H9 (cell line): Measurements from ENCODE around the gene EXOC3L4. TPM values are rescaled to one million over a fixed set of nuclear protein-coding genes. Genes with fewer than 3 reads are reported as not detected.

Source experiments
- DNase-seq: peaks from one replicate; pipeline ENCODE4 v3.0.0-alpha.2; 2017
- H2AFZ ChIP-seq: one replicate; pipeline ENCODE4 v1.6.1; 2013; ENCODE audit warnings: mild to moderate bottlenecking, low read length, control low read depth, moderate library complexity
- H2AK5ac ChIP-seq: 2 replicates; pipeline ENCODE4 v1.6.1; 2013; ENCODE audit warnings: low read length, control low read depth, mixed read lengths; ENCODE audit not compliant: insufficient read length
- H2BK120ac ChIP-seq: one replicate; pipeline ENCODE4 v1.6.1; 2013; ENCODE audit warnings: low read depth, mild to moderate bottlenecking, low read length, control low read depth, inconsistent platforms; ENCODE audit not compliant: poor library complexity, severe bottlenecking
- H2BK12ac ChIP-seq: 2 replicates; pipeline ENCODE4 v1.6.1; 2013; ENCODE audit warnings: low read length, control low read depth, mixed read lengths, low read depth; ENCODE audit not compliant: insufficient read length
- H2BK15ac ChIP-seq: 2 replicates; pipeline ENCODE4 v1.6.1; 2013; ENCODE audit warnings: low read depth, low read length, control low read depth
- H2BK20ac ChIP-seq: one replicate; pipeline ENCODE4 v1.6.1; 2013; ENCODE audit warnings: low read depth, mild to moderate bottlenecking, low read length, control low read depth, inconsistent platforms; ENCODE audit not compliant: poor library complexity, severe bottlenecking
- H2BK5ac ChIP-seq: 2 replicates; pipeline ENCODE4 v1.6.1; 2013; ENCODE audit warnings: low read length, control low read depth, mixed read lengths; ENCODE audit not compliant: insufficient read length
- H3K14ac ChIP-seq: 2 replicates; pipeline ENCODE4 v1.6.1; 2013; ENCODE audit warnings: low read length, control low read depth; ENCODE audit not compliant: insufficient read depth
- H3K18ac ChIP-seq: 2 replicates; pipeline ENCODE4 v1.6.1; 2013; ENCODE audit warnings: low read depth, mild to moderate bottlenecking, mixed read lengths, low read length, control low read depth; ENCODE audit not compliant: insufficient read length
- H3K23ac ChIP-seq: 2 replicates; pipeline ENCODE4 v1.6.1; 2013; ENCODE audit warnings: low read length, control low read depth, mixed read lengths, low read depth; ENCODE audit not compliant: insufficient read length
- H3K23me2 ChIP-seq: 2 replicates; pipeline ENCODE4 v1.6.1; 2013; ENCODE audit warnings: low read depth, mild to moderate bottlenecking, mixed read lengths, low read length, control low read depth; ENCODE audit not compliant: insufficient read length, poor library complexity, severe bottlenecking
- H3K27ac ChIP-seq: 2 replicates; pipeline ENCODE4 v1.5.1; 2013; ENCODE audit warnings: low read length, control low read depth, mixed read lengths, low read depth; ENCODE audit not compliant: insufficient read length
- H3K27me3 ChIP-seq: 2 replicates; pipeline ENCODE4 v1.6.1; 2013; ENCODE audit warnings: low read length, control low read depth, inconsistent platforms; ENCODE audit not compliant: insufficient read depth
- H3K4ac ChIP-seq: 2 replicates; pipeline ENCODE4 v1.6.1; 2013; ENCODE audit warnings: low read depth, mild to moderate bottlenecking, control low read depth, inconsistent platforms, low read length, moderate library complexity
- H3K4me1 ChIP-seq: 2 replicates; pipeline ENCODE4 v1.6.1; 2013; ENCODE audit warnings: low read length, control low read depth, inconsistent platforms; ENCODE audit not compliant: insufficient read depth
- H3K4me2 ChIP-seq: 2 replicates; pipeline ENCODE4 v1.6.1; 2013; ENCODE audit warnings: low read length, control low read depth, mixed read lengths; ENCODE audit not compliant: insufficient read length, insufficient read depth
- H3K56ac ChIP-seq: 2 replicates; pipeline ENCODE4 v1.6.1; 2013; ENCODE audit warnings: low read depth, mild to moderate bottlenecking, mixed read lengths, low read length, control low read depth; ENCODE audit not compliant: insufficient read length
- H3K79me1 ChIP-seq: 2 replicates; pipeline ENCODE4 v1.6.1; 2013; ENCODE audit warnings: low read depth, mild to moderate bottlenecking, moderate library complexity, low read length, control low read depth, inconsistent platforms; ENCODE audit not compliant: insufficient read depth, poor library complexity, severe bottlenecking
- H3K79me2 ChIP-seq: 2 replicates; pipeline ENCODE4 v1.6.1; 2013; ENCODE audit warnings: low read length, control low read depth, inconsistent platforms; ENCODE audit not compliant: insufficient read depth
- H3K9ac ChIP-seq: 2 replicates; pipeline ENCODE4 v1.6.1; 2013; ENCODE audit warnings: low read length, control low read depth, mixed read lengths; ENCODE audit not compliant: insufficient read length; ENCODE audit errors: extremely low read depth
- H3K9me3 ChIP-seq: one replicate; pipeline ENCODE4 v1.6.1; 2013; ENCODE audit warnings: low read depth, low read length, inconsistent platforms; ENCODE audit not compliant: control insufficient read depth
- H3T11ph ChIP-seq: one replicate; pipeline ENCODE4 v1.6.1; 2013; ENCODE audit warnings: mild to moderate bottlenecking, low read length, control low read depth, inconsistent platforms
- H4K20me1 ChIP-seq: one replicate; pipeline ENCODE4 v1.6.1; 2013; ENCODE audit not compliant: control insufficient read depth, insufficient read length, insufficient read depth
- H4K5ac ChIP-seq: 2 replicates; pipeline ENCODE4 v1.6.1; 2013; ENCODE audit warnings: low read depth, mild to moderate bottlenecking, mixed read lengths, low read length, control low read depth; ENCODE audit not compliant: insufficient read length
- H4K8ac ChIP-seq: replicated peaks from 2 replicates; pipeline ENCODE4 v1.6.1; 2013; ENCODE audit warnings: low read length, control low read depth, mixed read lengths, low read depth; ENCODE audit not compliant: insufficient read length
- H4K91ac ChIP-seq: 2 replicates; pipeline ENCODE4 v1.6.1; 2013; ENCODE audit warnings: low read depth, mild to moderate bottlenecking, moderate library complexity, mixed read lengths, low read length, control low read depth; ENCODE audit not compliant: insufficient read length
- H3K27ac Mint-ChIP-seq, 3 experiments: 2 replicates in 2 of 3; 3 replicates in 1 of 3; pipeline ENCODE4 v1.8.0; 2020 to 2021; ENCODE audit warnings: mixed read lengths in 3 of 3, mild to moderate bottlenecking in 1 of 3, moderate library complexity in 1 of 3
- H3K27me3 Mint-ChIP-seq: 2 replicates; pipeline ENCODE4 v1.8.0; 2021; ENCODE audit warnings: low read depth, mild to moderate bottlenecking, moderate library complexity, mixed read lengths
- H3K36me3 Mint-ChIP-seq, 3 experiments: 2 replicates in 2 of 3; 3 replicates in 1 of 3; pipeline ENCODE4 v1.8.0; 2020 to 2021; ENCODE audit warnings: low read depth in 3 of 3, mixed read lengths in 3 of 3; ENCODE audit not compliant: insufficient read depth in 1 of 3
- H3K4me1 Mint-ChIP-seq, 2 experiments: 2 replicates each; pipeline ENCODE4 v1.8.0; 2020; ENCODE audit warnings: mixed read lengths in 2 of 2
- H3K4me3 Mint-ChIP-seq, 2 experiments: 2 replicates in 1 of 2; 3 replicates in 1 of 2; pipeline ENCODE4 v1.8.0; 2020 to 2021; ENCODE audit warnings: mild to moderate bottlenecking in 2 of 2, mixed read lengths in 2 of 2, moderate library complexity in 1 of 2
- H3K9me3 Mint-ChIP-seq, 2 experiments: 2 replicates in 1 of 2; 3 replicates in 1 of 2; pipeline ENCODE4 v1.8.0; 2020; ENCODE audit warnings: mild to moderate bottlenecking in 2 of 2, mixed read lengths in 2 of 2, moderate library complexity in 1 of 2
- CTCF ChIP-seq: fragments of 200-600 bp; sonication (generic); conservative IDR thresholded peaks from 3 replicates; pipeline ENCODE4 v1.8.0; 2021; ENCODE audit warnings: antibody characterized with exemption, mild to moderate bottlenecking
- WGBS: extraction: QIAGEN DNeasy Blood & Tissue Kit; methylation state at CpG from one replicate; pipeline ENCODE4 v1.1.7; 2013; ENCODE audit warnings: missing lambda C conversion rate, low lambda C conversion rate, mixed read lengths; ENCODE audit not compliant: insufficient read length; ENCODE audit errors: extremely low coverage; 5-methylcytosine and 5-hydroxymethylcytosine counted together
- total RNA-seq: library from RNA; stranded (reverse); gene quantifications from 2 replicates; pipeline ENCODE4 v1.2.1, GENCODE V29; 2021

The EXOC3L4 gene
- total RNA-seq, 1 experiment from 2014 or later = 0.42 TPM

- DNase-seq = peak; percentile 75
- Histone ChIP-seq H3K79me1 (no peaks in the 10 kb centered on the region), H3K4me2 (peak overlapping the region; percentile 45), H3K23me2 (peaks cover 4% of the 10 kb centered on the region), H2AK5ac (no peak overlapping the region), H3K4ac (no peak overlapping the region), H4K91ac (no peak overlapping the region), H2AFZ (no peak overlapping the region), H2BK15ac (no peak overlapping the region), H3K27me3 (no peaks in the 10 kb centered on the region; the same call in 1 of the 2 replicates), H2BK120ac (no peak overlapping the region), H4K20me1 (no peaks in the 10 kb centered on the region), H2BK5ac (no peak overlapping the region), H3K27ac (no peak overlapping the region), H3K23ac (no peak overlapping the region), H3K79me2 (no peaks in the 10 kb centered on the region), H3T11ph (no peak overlapping the region), H3K4me1 (no peaks in the 10 kb centered on the region; the same call in 1 of the 2 replicates), H3K9ac (no peak overlapping the region), H4K8ac (no peak overlapping the region), H2BK12ac (no peak overlapping the region), H4K5ac (no peak overlapping the region), H2BK20ac (no peak overlapping the region), H3K14ac (peak overlapping the region; percentile 12; the same call in 1 of the 2 replicates), H3K56ac (no peak overlapping the region), H3K18ac (no peak overlapping the region), H3K9me3 (no peaks in the 10 kb centered on the region)
- TF ChIP-seq CTCF = peak; percentile 60; the same call in 2 of the 3 replicates
- Mint-ChIP-seq H3K27ac (no peak overlapping the region; a peak in 1 of 7 replicates), H3K4me1 (peaks cover 9 to 25% of the 10 kb centered on the region in 2 experiments), H3K36me3 (no peaks in the 10 kb centered on the region), H3K27me3 (peaks cover 8% of the 10 kb centered on the region), H3K9me3 (no peaks in the 10 kb centered on the region), H3K4me3 (peak overlapping the region; percentile 56 to 73)
- WGBS = no CpG with 5 or more reads among the region's 69 CpGs
These were observed 3.3 kb upstream of the EXOC3L4 start for GRCh38 chr14:103091041-103091882.
